ENCODE results near the gene IL34.
"Not testable (repeated sequence)": the region's sequence is repeated elsewhere in the genome, so short reads cannot be mapped to it uniquely, and the experiment has no call there.

The IL34 gene

DNA sequence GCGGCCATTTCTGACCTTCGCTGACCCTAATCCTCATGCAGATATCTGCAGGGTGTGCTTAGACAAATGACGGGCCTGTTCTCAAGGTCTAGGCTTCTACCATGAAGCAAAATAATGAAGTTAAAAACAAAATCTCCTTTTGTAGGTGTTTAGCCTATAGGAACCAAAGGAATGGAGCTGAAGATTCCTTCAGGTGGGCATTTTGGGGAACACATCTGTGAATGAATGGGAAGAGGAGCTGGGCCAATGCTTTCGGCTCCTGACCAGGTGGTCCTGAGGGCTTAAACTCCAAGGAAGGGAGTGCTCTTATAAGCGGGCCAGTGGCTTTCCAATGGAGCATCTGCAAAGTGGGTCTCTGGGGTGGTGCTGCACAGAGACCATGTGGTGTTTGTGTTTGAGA, 14.1 kb upstream of the IL34 start:
- no peak for DNase-seq

DNA sequence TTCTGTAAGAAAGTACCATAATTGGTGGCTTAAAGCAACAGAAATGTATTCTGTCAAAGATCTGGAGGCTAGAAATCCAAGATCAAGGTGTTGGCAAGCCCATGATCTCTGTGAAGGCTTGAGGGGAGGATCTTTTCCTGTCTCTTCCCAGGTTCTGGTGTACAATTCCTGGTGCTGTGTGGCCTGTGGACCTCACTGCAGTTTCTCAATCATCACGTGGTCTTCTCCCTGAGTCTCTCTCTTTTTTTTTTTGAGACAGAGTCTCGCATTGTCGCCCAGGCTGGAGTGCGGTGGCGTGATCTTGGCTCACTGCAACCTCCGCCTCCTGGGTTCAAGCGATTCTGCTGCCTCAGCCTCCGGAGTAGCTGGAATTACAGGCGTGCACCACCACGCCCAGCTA, 12.7 kb upstream of the IL34 start:
- not testable (repeated sequence) for DNase-seq

DNA sequence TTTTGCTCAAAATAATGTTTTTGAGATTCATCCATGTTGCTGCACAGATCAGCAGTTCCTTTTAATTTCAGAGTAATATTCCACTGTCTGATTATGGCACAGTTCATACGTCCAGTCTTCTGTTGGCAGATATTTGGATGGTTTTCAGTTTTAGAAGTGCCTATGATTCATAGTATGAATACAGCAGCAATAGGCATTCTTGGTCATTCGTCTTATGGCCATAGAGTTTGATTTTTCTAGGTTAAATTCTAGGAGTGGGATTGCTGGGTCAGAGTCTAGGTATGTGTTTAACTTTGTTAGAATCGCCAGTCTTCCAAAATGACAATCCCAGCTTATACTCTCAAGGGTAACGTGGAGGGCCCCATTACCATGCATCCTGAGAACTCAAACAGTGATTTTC, 11.5 kb upstream of the IL34 start:
- no peak for DNase-seq

DNA sequence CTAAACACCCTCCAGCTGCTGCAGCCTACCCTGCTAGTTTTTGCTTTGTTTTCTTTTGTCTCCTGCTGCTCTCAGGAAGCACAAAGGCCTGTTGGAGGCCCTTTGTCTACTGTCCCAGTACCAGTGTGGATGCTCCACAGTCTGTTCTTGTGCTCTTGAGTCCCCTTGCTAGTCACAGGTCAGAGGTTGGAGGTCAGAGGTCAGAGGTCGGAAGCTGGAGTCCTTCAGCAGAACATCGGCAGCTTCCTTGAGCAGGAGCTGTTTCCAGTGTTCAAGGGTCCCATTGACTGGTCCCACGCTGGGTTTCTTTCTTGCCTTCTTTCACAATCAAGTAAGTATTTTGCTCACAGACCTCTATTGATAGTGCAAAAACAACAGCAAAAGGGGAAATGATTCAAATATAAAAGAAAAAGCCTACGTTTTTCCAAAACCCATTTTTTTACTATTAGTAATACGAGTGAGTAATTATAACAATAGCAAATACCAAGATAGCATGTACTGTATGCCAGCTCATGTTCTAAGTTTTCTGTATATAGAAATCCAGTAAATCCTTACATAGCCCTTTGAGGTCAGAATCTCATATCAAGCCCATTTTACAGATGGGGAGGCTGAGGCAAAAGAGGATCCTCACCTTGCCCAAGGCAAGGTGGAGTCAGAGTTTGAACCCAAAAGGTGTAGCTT, 10.9 kb upstream of the IL34 start:
- DNase-seq = no peak

DNA sequence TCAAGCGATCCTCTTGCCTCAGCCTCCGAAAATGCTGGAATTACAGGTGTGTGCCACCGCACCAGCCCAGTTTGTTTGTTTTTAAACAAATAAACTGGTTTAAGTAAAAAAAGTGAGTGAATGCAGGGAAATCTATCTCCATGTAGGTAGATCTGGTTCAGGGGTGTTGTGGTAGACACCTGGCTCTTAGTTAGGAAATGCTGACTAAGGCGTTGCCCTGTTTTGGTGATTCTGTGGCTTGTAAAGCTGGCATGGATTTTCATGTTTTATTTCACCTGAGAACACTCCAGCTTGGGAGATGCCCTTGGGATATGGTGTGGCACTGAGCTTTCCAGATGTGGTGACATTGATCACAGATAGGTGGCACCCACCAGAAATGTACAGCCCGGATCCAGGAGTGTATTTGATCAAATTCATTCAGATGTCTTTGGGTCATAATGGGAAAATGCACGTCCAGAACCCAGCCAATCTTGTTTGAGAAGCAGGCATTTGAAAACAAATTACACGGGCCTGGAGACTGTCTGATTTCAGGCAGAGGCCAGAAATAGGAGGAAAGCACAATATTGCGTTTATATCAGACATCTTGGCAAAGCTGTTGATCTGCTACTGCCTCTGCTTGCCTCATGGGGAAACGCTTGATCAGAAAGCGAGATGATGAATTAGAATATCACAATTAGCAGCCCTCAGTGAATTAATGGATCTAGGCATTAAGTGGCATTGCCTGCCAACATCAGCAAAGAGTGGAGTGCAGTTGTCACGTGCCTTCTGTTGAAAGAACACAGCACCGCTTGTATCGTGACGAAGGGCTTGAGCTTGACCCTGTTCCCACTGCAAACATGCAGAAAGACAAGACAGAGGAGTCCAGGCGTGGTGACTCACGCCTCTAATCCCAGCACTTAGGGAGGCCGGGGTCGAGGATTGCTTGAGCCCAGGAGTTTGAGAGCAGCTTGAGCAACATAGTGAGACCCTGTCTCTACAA, 7.3 kb upstream of the IL34 start:
- DNase-seq = peak; percentile 27

DNA sequence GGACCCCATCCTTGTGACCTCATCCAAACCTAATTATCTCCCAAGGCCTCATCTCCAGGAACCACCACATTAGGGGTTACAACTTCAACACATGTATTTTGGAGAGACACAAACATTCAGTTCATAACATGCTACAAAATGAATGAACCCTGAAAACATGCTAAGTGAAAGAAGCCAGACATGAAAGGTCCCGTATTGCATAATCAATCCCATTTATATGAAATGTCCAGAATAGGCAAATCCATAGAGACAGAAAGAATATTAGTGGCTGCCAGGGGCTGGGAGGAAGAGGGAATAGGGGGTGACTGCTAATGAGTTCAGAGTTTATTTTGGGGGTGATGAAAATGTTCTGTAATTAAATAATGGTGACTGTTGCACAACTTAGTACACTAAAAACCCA, 3.7 kb upstream of the IL34 start:
- no peak for DNase-seq

DNA sequence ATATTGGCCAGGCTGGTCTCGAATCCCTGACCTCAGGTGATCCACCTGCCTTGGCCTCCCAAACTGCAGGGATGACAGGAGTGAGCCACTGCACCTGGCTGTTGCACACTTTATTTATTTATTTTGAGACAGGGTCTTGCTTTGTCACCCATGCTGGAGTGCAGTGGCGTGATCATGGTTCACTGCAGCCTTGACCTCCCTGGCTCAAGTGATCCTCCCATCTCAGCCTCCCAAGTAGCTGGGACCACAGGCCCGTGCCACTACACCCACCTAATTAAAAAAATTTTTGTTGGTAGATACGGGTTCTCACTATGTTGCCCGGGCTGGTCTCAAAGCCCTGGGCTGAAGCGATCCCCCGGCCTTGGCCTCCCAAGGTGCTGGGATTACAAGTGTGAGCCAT, 3.1 kb upstream of the IL34 start:
- not testable (repeated sequence) for DNase-seq

DNA sequence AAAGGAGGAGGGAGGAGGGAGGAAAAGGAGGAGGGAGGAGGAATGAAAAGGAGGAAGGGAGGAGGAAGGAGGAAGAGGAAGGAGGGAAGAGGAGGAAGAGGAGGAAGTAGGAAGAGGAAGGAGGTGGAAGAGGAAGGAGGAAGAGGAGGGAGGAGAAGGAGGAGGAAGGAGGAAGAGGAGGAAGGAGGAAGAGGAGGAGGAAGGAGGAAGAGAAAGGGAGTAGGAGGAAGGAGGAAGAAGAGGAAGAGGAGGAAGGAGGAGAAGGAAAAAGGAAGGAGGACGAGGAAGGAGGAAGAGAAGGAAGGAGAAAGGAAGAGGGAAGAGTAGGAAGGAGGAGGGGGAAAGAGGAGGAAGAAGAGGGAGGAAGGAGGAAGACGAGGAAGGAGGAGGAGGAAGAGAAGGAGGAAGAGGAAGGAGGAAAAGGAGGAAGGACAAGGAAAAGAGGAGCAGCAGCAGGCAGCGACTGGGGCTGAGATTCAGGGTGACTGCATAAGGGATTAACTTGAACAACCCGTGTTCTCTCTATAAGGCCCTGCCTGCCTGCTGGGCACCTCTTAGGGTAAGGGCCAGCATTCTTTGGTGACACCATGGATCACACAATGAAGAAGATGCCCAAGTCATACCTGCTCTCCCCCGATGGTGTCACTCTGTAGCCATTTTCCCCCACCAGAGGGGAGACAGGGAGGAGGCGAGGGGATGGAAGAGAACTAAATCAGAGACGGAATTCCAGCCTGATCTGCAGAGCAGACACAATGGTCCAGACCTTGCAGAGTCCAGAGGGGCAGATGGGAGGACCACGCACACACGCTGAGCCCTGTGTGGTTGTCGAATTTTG, 1.4 kb upstream of the IL34 start:
- peak; percentile 21 for DNase-seq

DNA sequence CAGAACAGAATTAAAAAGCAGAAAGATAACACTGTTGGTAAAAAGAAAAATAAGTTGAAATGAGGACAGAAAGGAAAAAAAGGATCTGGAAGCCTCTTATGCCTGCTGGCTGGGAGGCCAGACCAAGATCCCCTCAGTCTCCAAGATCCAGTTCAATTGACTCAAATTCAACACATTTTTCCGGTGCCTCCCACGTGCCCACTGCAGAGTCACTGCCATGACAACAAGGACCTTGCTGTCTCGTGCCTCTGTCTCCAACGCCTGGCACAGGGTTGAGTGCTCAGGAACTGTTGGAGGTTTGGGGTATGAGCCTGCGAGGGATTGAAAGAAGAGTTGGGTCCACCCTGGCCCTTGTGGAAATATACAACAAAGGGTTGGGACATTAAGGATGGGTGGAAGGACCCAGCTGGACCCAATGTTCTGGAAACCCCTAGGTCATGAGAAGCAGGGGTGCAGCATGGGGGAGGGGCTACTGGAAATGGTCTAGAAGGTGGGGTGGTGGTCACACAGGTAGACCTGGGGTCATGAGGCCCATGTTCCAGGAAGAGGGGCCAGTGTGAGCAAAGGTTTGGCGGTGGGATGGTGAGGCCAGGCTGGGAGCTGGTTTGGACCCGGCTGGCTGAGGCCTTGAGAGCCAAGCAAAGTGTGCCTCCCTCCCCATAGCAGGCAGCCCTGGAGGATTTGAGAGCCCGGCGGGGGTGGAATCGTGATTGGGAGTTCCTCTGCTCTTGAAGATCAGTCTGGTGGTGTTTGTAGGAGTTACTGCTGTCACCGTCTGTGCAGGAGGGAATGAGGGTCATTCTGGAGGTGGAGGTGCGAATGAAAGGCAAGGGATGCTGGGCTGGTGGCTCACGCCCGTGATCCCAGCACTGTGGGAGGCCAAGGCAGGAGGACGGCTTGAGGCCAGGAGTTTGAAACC, 1.3 kb downstream of the IL34 start:
- DNase-seq = no peak

DNA sequence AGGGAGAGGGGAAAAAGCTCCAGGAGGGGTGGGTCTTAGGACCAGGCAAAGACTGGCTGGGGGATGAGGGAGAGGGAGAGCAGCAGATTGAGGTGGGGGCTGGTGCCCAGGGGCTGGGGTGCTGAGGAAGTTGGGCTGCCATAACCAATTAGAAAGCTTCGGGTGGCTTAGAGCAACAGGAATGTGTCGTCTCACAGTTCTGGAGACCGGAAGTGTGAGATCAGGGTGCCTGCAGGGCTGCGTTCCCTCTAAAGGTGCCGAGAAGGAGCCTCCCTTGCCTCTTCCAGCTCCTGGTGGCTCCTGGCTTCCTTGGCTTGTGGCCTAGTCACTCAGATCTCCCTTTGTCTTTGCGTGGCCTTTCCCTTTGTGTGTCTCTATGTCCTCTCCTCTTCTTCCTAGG, 2.2 kb downstream of the IL34 start:
- no peak for DNase-seq

DNA sequence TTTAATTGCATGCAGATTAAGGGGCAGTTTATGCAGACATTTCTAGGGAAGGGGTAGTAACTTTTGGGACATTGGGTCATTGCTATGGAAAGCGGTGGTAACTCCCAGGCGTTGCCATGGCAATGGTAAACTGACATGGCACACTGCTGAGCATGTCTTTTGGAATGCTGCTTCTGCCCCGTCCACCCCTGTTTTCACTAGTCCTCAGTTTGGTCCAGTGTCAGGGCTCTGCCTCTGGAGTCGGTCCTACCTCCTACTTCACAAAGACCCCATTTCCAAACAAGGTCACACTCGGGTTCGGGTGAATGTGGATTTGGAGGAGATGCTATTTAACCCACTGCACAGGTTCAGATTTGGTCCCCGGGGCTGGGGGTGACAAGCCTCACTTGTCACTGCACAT, 2.9 kb downstream of the IL34 start:
- DNase-seq = no peak

DNA sequence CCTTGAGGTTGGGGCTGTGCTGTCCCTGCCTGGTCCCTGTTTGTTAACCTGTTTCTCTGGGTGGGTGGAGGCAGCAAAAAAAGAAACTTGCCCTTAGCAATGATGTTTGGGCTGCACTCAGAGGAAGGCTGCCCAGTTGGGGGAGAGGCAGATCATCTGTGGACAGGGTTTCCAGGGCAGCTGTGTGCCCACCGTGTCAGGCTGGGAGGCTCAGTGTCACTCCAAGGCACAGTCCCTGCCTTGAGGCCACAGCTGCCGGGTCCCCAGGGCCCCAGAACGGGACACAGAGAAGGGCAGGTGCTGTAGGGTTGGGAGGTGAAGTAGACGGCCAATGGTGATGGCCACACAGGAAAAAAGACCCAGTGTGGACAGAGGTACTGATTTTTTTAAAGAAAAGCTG, 3.9 kb downstream of the IL34 start:
- no peak for DNase-seq

DNA sequence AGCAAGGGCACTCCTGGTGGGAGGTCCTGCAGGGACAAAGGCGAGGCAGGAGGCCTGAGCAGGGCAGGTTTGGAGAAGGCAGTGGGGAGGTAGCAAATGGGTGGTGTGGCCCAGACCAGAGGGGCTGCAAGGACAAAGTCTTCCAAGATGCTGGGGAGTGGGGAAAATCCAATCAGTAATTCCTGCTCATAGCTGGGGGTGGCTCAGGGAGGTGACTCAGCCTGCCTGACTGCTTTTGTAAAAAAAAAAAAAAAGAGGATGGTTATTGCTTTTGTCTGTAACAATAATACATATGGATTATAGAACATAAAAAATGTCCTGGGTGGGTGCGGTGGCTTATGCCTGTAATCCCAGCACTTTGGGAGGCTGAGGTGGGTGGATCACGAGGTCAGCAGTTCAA, 5.2 kb downstream of the IL34 start:
- DNase-seq = no peak

DNA sequence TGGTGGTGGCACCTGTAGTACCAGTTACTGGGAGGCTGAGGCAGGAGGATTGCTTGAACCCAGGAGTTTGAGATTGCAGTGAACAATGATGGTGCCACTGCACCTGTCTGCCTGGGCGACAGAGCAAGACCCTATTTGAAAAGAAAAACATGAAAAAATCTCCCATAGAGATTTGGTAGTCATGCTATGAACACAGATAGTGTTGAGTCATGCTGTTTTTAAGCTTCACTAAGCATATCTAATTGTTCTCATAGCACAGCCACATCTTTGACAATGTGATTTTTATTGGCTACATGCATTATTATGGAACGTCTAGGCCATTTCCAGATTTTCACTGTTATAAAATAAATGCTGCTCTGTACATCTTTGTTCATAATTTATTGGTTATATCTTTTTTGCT, 6.0 kb downstream of the IL34 start:
- DNase-seq = peak; percentile 14

DNA sequence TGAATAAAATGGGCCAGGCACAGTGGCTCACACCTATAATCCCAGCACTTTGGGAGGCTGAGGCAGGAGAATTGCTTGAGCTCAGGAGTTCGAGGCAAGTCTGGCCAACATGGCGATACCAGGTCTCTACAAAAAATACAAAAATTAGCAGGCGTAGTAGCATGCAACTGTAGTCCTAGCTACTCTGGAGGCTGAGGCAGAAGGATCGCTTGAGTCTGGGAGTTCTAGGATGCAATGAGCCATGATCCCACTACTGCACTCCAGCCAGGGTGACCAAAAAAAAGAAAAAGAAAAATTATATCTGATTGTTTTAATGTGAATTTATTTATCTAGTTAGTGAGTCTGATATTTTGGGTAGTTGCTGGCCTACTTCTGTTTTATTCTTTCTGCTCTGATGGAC, 7.0 kb downstream of the IL34 start:
- no peak for DNase-seq

DNA sequence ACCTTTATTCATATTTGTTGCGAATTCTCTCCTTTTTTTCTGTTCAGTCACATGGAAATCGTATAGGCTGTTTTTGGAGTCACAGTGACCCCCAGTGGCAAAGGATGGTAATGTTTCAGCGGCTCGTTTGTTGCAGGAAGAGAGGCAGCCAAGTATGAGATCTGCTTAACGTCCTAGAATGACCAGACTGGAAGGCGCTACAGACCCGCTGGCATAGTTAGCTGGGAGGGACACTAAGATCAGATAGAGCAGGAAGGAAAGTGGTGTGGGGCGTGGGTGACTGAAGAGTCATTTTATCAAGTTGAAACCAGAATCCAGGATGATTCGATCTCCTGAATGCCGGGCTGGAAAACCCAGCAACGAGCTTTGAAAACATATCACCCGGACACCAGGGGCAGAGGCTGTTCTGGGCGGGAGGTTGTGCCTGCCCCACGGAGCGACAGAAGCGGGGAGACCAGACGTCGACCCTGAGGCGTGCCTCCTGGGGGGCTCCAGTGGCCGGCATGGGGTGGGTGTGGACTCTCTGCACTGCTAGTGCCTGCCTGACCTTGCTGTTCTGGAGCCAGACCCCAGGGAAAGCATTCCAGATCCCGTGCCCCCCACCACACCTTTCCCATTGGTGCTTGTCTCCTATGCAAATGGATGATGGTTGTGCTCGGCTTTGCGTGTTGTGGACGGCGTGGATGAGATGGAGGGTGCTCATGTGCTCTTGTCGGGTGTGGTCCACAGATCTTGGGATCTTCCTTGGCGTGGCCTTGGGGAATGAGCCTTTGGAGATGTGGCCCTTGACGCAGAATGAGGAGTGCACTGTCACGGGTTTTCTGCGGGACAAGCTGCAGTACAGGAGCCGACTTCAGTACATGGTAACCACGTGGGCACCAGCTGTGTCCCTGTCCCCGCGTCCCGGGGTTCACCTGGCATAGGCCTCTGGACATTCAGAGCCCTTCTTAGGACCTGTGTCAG, 7.7 kb downstream of the IL34 start:
- peak; percentile 80 for DNase-seq

DNA sequence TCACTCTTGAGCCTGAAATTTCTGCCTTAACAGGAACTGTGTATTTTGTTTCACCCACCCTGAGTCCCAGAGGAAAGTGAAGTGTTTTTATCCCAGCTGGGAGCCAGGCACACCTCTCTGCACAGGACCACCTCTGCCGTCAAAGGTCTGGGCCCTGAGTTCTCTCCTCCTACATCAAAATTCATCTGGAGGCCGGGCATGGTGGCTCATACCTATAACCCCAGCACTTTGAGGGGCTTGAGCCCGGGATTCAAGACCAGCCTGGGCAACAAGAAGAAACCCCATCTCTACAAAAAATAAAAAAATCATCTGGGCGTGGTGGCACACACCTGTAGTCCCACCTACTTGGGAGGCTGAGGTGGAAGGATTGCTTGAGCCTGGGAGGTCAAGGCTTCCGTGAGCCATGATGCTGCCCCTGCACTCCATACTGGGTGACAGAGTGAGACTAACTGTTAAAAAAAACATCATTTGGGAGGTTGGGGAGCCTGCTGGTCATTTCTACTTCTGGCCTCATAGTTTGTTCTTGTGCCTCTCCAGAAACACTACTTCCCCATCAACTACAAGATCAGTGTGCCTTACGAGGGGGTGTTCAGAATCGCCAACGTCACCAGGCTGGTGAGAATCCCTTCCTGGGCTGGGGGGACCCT, 9.8 kb downstream of the IL34 start:
- DNase-seq = no peak

DNA sequence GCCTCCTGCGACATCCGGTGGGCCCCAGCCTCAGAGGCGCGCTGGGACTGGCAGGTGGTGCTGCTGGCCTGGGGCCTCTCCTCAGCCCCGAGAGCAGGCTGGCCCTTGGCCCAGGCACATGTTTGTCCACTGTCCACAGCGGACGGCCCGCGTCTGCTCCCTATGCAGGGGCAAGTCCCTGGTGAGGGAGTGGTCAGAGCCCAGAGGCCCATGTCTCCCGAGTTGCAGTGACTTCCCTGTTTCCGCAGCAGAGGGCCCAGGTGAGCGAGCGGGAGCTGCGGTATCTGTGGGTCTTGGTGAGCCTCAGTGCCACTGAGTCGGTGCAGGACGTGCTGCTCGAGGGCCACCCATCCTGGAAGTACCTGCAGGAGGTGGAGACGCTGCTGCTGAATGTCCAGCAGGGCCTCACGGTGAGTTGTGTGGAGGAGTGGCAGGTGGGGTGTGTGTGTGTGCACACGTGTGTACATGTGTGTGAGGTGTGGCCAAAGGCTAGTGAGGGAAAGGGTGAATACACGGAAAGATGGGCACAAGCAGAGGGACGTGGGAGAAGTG, 10.4 kb downstream of the IL34 start:
- DNase-seq = no peak

DNA sequence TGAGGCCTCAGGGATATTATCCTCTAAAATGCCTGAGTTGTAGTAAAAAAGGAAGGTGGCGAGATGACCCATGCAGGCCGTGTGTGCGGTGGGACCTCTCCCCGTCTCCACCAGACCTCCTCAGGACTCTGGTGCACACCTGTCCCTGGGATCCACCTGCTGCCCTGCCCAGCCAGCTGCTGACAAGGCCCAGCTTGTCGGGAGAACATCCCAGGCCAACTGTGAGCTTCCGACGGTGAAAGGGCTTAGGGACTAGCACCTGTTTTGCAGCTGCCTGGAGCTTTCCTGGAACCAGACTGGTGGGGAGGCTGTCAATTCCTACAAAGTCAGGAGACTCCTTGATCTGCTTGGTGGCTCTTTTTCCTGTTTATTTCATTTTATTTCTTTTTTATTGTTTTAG, 11.6 kb downstream of the IL34 start:
- peak; percentile 75 for DNase-seq

DNA sequence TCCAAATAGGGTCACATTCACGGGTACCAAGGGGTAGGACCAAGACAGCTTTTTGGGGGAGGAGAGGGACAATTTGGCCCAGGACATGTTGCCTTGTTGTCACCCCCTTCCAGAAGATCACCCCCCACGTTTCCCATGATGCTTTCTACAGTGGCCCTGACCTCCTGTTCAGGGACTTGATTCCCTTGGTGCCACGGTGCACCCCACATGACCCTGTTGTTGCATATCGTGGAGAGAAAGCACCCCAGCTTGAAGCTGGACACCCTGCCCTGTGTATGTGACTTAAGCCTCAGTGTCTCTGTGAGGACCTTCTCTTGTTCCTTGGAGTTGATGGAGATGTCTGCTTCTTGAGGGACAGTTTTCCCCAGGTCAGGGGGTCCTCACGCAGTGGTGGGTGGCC, 12.6 kb downstream of the IL34 start:
- no peak for DNase-seq

Data from DMS53 (cell line).